SK-N-SH (cell line): ENCODE data around the gene XG.

Experiments
- CTCF ChIP-seq: fragments of 200-600 bp; sonication (generic); IDR thresholded peaks from 2 replicates; pipeline ENCODE4 v1.6.1; 2017; ENCODE audit warnings: antibody characterized with exemption, mild to moderate bottlenecking, moderate library complexity
- EZH2phosphoT487 ChIP-seq: fragments of 200-600 bp; sonication (generic); IDR thresholded peaks from 2 replicates; pipeline ENCODE4 v1.6.1; 2017; ENCODE audit warnings: low read depth, mixed run types, mild to moderate bottlenecking, antibody characterized with exemption, moderate library complexity, borderline replicate concordance
- PBX3 ChIP-seq: IDR thresholded peaks from 2 replicates; pipeline ENCODE4; 2012
- USF2 ChIP-seq: fragments of 150-350 bp; IDR thresholded peaks from 2 replicates; pipeline ENCODE4 v1.6.1; 2017; ENCODE audit warnings: antibody characterized with exemption, low read length, low read depth, borderline replicate concordance
- ZBTB33 ChIP-seq: IDR thresholded peaks from 2 replicates; pipeline ENCODE4 v1.4.0; 2012; ENCODE audit warnings: low read depth, borderline replicate concordance

GRCh38 chrX:2714551-2714950 lies 37.3 kb upstream of the XG start:
- no peak for TF ChIP-seq USF2
- TF ChIP-seq EZH2phosphoT487 = no peak
- TF ChIP-seq ZBTB33 = no peak
- no peak for TF ChIP-seq CTCF
- TF ChIP-seq PBX3 = no peak
